Activated CD4-positive, alpha-beta memory T cell treated with anti-CD3 and anti-CD28 coated beads for 36 hours (primary cell): ENCODE measurements around the gene USP34. TPM values are rescaled to one million over a fixed set of nuclear protein-coding genes. Genes with fewer than 3 reads are reported as not detected.

Source experiments
- CTCF ChIA-PET: fragments of 350-600 bp; sonication (Branson Sonifier 250); formaldehyde crosslinking; loops from one replicate; lab custom pipeline; 2021; ENCODE audit warnings: antibody characterized with exemption, inconsistent platforms; lab: Charles Lee
- POLR2A ChIA-PET: fragments of 350-600 bp; sonication (Branson Sonifier 250); formaldehyde crosslinking; loops from one replicate; lab custom pipeline; 2021; ENCODE audit warnings: antibody characterized with exemption; lab: Charles Lee
- DNase-seq: peaks from one replicate; pipeline ENCODE4 v3.0.0-alpha.2; 2020
- H3K27ac Mint-ChIP-seq: one replicate; pipeline ENCODE4 v1.8.0; 2021; ENCODE audit warnings: mixed read lengths
- H3K27me3 Mint-ChIP-seq: one replicate; pipeline ENCODE4 v1.8.0; 2021; ENCODE audit warnings: mixed read lengths
- H3K36me3 Mint-ChIP-seq: one replicate; pipeline ENCODE4 v1.8.0; 2021; ENCODE audit warnings: mixed read lengths
- H3K4me1 Mint-ChIP-seq: one replicate; pipeline ENCODE4 v1.8.0; 2021; ENCODE audit warnings: low read depth, mixed read lengths
- H3K4me3 Mint-ChIP-seq: one replicate; pipeline ENCODE4 v1.8.0; 2021; ENCODE audit warnings: mild to moderate bottlenecking, mixed read lengths
- H3K9me3 Mint-ChIP-seq: one replicate; pipeline ENCODE4 v1.8.0; 2021; ENCODE audit warnings: mixed read lengths
- intact Hi-C: fragments of 100-400 bp; cut with micrococcal nuclease; formaldehyde crosslinking; loops from one replicate; pipeline ENCODE4 v1.15.1; 2023
- total RNA-seq, 2 experiments: library from RNA; stranded (reverse); gene quantifications; one replicate each; pipeline ENCODE4 v1.2.3, GENCODE V29; 2021

Gene USP34, protein sequence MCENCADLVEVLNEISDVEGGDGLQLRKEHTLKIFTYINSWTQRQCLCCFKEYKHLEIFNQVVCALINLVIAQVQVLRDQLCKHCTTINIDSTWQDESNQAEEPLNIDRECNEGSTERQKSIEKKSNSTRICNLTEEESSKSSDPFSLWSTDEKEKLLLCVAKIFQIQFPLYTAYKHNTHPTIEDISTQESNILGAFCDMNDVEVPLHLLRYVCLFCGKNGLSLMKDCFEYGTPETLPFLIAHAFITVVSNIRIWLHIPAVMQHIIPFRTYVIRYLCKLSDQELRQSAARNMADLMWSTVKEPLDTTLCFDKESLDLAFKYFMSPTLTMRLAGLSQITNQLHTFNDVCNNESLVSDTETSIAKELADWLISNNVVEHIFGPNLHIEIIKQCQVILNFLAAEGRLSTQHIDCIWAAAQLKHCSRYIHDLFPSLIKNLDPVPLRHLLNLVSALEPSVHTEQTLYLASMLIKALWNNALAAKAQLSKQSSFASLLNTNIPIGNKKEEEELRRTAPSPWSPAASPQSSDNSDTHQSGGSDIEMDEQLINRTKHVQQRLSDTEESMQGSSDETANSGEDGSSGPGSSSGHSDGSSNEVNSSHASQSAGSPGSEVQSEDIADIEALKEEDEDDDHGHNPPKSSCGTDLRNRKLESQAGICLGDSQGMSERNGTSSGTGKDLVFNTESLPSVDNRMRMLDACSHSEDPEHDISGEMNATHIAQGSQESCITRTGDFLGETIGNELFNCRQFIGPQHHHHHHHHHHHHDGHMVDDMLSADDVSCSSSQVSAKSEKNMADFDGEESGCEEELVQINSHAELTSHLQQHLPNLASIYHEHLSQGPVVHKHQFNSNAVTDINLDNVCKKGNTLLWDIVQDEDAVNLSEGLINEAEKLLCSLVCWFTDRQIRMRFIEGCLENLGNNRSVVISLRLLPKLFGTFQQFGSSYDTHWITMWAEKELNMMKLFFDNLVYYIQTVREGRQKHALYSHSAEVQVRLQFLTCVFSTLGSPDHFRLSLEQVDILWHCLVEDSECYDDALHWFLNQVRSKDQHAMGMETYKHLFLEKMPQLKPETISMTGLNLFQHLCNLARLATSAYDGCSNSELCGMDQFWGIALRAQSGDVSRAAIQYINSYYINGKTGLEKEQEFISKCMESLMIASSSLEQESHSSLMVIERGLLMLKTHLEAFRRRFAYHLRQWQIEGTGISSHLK (N-terminal part only)
- 10 to 100 TPM; 61.1 to 69.4 TPM for total RNA-seq

DNA sequence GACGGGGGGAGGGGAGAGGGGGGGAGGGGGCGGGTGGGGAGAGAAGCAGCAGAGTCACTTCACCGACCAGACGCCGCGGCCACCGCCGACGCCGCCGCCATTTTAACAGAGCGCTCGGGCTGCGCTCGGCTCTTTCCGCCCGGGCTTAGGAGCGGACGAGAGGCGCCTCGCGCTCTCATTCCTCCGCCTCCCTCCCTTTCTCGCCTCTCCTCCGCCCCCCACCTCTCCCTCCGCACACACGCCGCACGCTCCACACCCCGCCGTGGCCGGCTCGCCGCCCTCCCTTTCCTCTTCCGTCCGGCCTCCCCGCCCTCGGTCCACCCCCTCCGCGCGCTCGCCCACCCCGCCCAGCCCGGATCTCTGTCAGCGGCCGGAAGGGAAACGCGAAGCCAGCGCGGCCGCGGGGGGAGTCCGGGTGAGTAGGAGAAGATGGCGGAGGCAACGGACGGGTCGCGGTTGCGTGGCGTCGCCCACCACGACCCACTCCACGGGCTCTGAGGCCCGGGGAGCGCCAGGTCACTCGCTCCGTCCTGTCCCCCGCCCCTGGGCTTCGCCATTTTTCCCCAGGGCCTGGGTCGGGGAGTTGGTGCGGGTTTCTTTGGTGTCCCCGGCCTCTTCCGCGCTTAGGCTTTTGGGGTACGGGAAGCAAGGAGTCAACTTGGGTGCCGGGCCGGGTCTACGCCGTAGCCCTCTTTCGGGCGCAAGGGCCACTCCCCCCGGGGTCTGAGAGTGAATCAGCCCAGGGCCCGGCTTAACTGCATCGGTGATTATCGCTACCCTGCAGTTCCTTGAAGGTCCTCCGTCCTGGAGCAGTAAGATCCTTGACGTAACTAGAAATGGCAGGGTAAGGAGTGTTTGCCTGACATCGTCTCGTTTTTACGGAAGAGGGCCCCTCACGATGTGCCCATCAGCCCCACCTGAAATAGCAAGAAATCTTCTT is at the start of gene USP34:
Gene USP34 (minus strand): TSS at position 123 of the 940 bp plus-strand sequence. CDS start 395 bp downstream, outside the sequence.
- intact Hi-C loops: loop anchor here (1.0 to 5.0 kb wide), 9 partner anchors 45 to 1236 kb away; partner anchors contain the start of genes B3GNT2, EHBP1, FAM161A and REL
- CTCF ChIA-PET: interaction anchor here (0.6 to 1.0 kb wide), 2 partner anchors 45 to 67 kb away, joined by 3 read pairs; partner anchors contain the start of gene XPO1
- POLR2A ChIA-PET: interaction anchor here (1.0 to 1.6 kb wide), 2 partner anchors 11 to 67 kb away, joined by 3 to 4 read pairs; partner anchors contain the start of gene XPO1

DNA sequence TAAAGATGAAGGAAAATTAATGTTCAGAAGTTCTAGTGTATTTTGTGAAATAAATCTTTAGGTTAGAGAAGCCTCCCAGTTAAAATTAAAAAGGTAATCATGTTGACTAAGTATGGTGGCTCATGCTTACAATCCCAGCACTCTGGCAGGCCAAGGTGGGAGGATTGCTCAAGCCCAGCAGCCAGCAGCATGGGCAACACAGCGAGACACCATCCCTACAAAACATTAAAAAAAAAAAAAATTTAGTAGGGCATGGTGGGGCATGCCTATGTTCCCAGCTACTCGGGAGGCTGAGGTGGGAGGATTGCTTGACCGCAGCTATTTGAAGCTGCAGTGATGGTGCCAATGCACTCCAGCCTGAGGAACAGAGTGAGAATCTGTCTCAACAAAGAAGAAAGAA is 49.4 kb upstream of the USP34 start:
- no peak for DNase-seq
- ChIA-PET POLR2A (no interaction called here), CTCF (no interaction called here)
- Mint-ChIP-seq H3K36me3 (peaks cover 34% of the 10 kb centered on the region), H3K4me1 (peaks cover 21% of the 10 kb centered on the region), H3K27ac (no peak overlapping the region), H3K4me3 (no peak overlapping the region), H3K9me3 (no peaks in the 10 kb centered on the region), H3K27me3 (no peaks in the 10 kb centered on the region)
- intact Hi-C loops: no loop called here

More for the DNA sequence above, at the start of gene USP34:
- peaks cover 27% of the 10 kb centered on the region for H3K4me1 Mint-ChIP-seq
- H3K36me3 Mint-ChIP-seq: peaks cover 5% of the 10 kb centered on the region
- H3K27ac Mint-ChIP-seq: peak within 1 kb of the TSS; percentile 94
- no peaks in the 10 kb centered on the region for H3K27me3 Mint-ChIP-seq
- H3K9me3 Mint-ChIP-seq: no peaks in the 10 kb centered on the region
- peak; percentile 95 for DNase-seq
- H3K4me3 Mint-ChIP-seq: peak within 1 kb of the TSS; percentile 93

GRCh38 chr2:61512768-61513398 is 42.0 kb upstream of the USP34 start:
- Mint-ChIP-seq H3K9me3 (no peaks in the 10 kb centered on the region), H3K36me3 (peaks cover 39% of the 10 kb centered on the region), H3K27ac (no peak overlapping the region), H3K27me3 (no peaks in the 10 kb centered on the region), H3K4me1 (peaks cover 4% of the 10 kb centered on the region), H3K4me3 (no peak overlapping the region)
- intact Hi-C loops: no loop called here
- ChIA-PET CTCF (no interaction called here), POLR2A (interaction anchor here (0.7 kb wide), 1 partner anchor 634 kb away, joined by 4 read pairs; no protein-coding TSS in a partner anchor)
- DNase-seq: no peak

GRCh38 chr2:61510674-61511671 is 40.1 kb upstream of the USP34 start:
- POLR2A ChIA-PET: no interaction called here
- Mint-ChIP-seq H3K4me1 (peaks cover 4% of the 10 kb centered on the region), H3K27ac (no peak overlapping the region), H3K4me3 (no peak overlapping the region), H3K9me3 (no peaks in the 10 kb centered on the region), H3K36me3 (peaks cover 36% of the 10 kb centered on the region), H3K27me3 (no peaks in the 10 kb centered on the region)
- intact Hi-C loops: no loop called here
- no peak for DNase-seq
- CTCF ChIA-PET: no interaction called here

- ChIA-PET CTCF (no interaction called here), POLR2A (no interaction called here)
- intact Hi-C loops: no loop called here
- Mint-ChIP-seq H3K27ac (no peak overlapping the region), H3K36me3 (peaks cover 20% of the 10 kb centered on the region), H3K4me3 (no peak overlapping the region), H3K9me3 (no peaks in the 10 kb centered on the region), H3K27me3 (no peaks in the 10 kb centered on the region), H3K4me1 (no peaks in the 10 kb centered on the region)
- DNase-seq: no peak
These were observed 34.1 kb upstream of the USP34 start for GRCh38 chr2:61504949-61505348.

DNA sequence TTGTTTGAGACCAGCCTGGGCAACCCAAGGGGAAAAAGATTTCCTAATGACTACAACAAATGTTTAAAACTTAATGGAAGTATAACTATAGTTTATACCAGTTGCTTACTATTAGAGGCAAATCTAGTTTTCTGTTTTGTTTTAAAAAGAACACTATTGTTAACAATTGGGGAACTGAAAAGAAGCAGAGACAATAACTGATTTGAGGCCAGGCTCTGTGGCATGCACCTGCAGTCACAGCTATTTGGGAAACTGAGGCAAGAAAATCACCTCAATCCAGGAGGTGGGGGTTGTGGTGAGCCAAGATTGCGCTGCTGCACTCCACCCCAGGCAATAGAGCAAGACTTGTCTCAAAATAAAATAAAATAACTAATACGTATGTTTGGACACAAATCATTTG is 28.2 kb upstream of the USP34 start:
- H3K27me3 Mint-ChIP-seq: no peaks in the 10 kb centered on the region
- intact Hi-C loops: no loop called here
- CTCF ChIA-PET: no interaction called here

DNA sequence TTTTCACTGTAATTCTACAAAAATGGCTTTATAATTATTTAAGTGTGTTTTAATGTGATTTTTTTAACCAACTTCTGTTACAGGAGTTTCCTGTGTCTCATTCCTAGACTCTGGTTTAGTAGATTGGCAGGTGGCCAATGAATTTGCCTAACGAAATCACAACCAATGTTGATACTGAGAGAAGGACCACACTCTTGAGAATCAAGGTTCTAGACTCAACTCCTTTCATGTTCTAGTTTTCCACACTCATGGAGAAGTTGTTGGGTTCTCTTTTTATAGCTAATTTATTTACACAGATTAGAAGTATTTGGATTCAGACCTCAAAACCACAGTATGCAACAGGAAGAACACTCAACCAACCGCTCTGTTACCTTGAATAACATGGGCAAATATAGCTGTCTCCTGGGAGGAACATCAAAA is 22.6 kb upstream of the USP34 start:
- peaks cover 20% of the 10 kb centered on the region for H3K4me1 Mint-ChIP-seq
- CTCF ChIA-PET: interaction anchor here (1.6 kb wide), 1 partner anchor 67 kb away, joined by 10 read pairs; no protein-coding TSS in a partner anchor

More for the DNA sequence above, 28.2 kb upstream of the USP34 start:
- POLR2A ChIA-PET: no interaction called here
- DNase-seq: no peak
- peaks cover 11% of the 10 kb centered on the region for H3K4me1 Mint-ChIP-seq
- no peak overlapping the region for H3K27ac Mint-ChIP-seq
- peaks cover 39% of the 10 kb centered on the region for H3K36me3 Mint-ChIP-seq
- no peak overlapping the region for H3K4me3 Mint-ChIP-seq
- no peaks in the 10 kb centered on the region for H3K9me3 Mint-ChIP-seq

GRCh38 chr2:61492476-61492875 is 21.6 kb upstream of the USP34 start:
- intact Hi-C loops: loop anchor here (5.0 kb wide), 1 partner anchor 45 kb away; the partner anchor contains the start of gene XPO1
- Mint-ChIP-seq H3K4me1 (peaks cover 20% of the 10 kb centered on the region), H3K27ac (peak overlapping the region; percentile 13), H3K4me3 (no peak overlapping the region), H3K27me3 (no peaks in the 10 kb centered on the region), H3K36me3 (peaks cover 50% of the 10 kb centered on the region), H3K9me3 (no peaks in the 10 kb centered on the region)
- CTCF ChIA-PET: interaction anchor here (0.7 to 1.6 kb wide), 2 partner anchors 66 to 179 kb away, joined by 3 to 10 read pairs; no protein-coding TSS in a partner anchor
- POLR2A ChIA-PET: interaction anchor here (1.2 kb wide), 1 partner anchor 46 kb away, joined by 4 read pairs; the partner anchor contains the start of gene XPO1
- DNase-seq: no peak

More for the DNA sequence above, 22.6 kb upstream of the USP34 start:
- Mint-ChIP-seq H3K4me3 (no peak overlapping the region), H3K36me3 (peaks cover 50% of the 10 kb centered on the region), H3K27me3 (no peaks in the 10 kb centered on the region), H3K27ac (peak overlapping the region; percentile 81), H3K9me3 (no peaks in the 10 kb centered on the region)
- intact Hi-C loops: loop anchor here (5.0 kb wide), 1 partner anchor 44 kb away; the partner anchor contains the start of gene XPO1
- POLR2A ChIA-PET: interaction anchor here (1.2 kb wide), 1 partner anchor 45 kb away, joined by 4 read pairs; the partner anchor contains the start of gene XPO1
- no peak for DNase-seq

- no peak overlapping the region for H3K27ac Mint-ChIP-seq
- no peak for DNase-seq
- ChIA-PET CTCF (no interaction called here), POLR2A (no interaction called here)
- intact Hi-C loops: no loop called here
- no peaks in the 10 kb centered on the region for H3K4me1 Mint-ChIP-seq
- H3K4me3 Mint-ChIP-seq: no peak overlapping the region
- H3K9me3 Mint-ChIP-seq: no peaks in the 10 kb centered on the region
- no peaks in the 10 kb centered on the region for H3K27me3 Mint-ChIP-seq
- peaks cover 54% of the 10 kb centered on the region for H3K36me3 Mint-ChIP-seq
These were observed 14.4 kb upstream of the USP34 start for GRCh38 chr2:61485281-61485680.
